ENCODE measurements around the gene SMIM41.

Gene SMIM41

DNA sequence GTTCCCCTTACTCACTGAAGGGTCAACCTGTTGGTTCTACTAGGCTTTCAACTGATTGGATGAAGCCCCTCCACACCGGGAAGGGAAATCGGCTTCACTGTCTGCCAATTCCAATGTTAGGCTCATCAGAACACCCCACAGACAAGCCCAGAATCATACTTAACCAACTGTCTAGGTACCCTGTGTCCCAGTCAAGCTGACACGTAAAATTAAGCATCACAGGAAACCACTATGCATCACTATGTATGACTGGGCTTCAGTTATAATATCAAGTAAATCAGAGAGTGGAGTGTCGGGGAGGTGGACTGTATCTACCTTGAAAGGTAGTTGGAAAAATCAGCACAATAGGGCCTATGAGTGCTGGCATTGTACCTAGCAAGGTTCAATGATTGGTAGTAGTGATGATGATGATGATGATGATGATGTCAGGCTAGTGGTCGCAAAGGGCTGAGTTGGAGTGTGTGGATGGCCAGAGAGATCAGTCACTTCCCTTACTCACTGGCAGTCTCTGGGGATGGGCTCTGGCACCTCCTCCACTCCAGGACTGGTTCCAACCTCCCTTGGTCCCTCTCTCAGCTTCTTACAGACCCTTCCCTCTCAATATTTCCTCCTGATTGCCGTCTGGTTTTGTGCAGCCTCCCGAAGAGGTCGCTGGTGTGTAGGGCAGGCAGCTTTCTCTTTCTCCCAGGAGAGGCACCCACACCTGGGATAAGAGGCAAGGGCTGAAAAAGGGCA, 13.0 kb upstream of the SMIM41 start:
- Histone ChIP-seq H3K9ac (ENCODE audit: low read depth, low read length) (no peak overlapping the region), H3K36me3 (ENCODE audit: insufficient read depth, low read length) (no peaks in the 10 kb centered on the region), H3K9me3 (ENCODE audit: control insufficient read depth, insufficient read depth, low read length) (no peaks in the 10 kb centered on the region), H3K4me1 (ENCODE audit: insufficient read depth, low read length) (no peaks in the 10 kb centered on the region; the same call in 1 of the 2 replicates)

DNA sequence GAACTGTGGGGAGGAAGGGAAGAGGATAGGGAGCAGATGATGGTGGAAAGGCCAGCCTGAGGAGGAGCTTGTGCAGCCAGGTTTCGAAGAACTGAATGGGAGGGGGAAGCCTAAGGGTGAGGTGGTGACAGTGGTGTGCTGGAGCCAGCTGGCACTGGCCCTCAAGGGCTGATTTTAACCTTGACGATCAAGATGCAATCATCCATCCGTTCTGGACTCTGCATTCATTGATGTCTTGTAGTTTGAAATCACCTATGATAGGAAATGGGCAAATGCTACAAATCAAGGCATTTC, 12.5 kb upstream of the SMIM41 start:
- no peak overlapping the region for H3K9ac ChIP-seq (ENCODE audit: low read depth, low read length)
- H3K36me3 ChIP-seq (ENCODE audit: insufficient read depth, low read length) = no peaks in the 10 kb centered on the region
- no peaks in the 10 kb centered on the region; the same call in 1 of the 2 replicates for H3K4me1 ChIP-seq (ENCODE audit: insufficient read depth, low read length)
- no peaks in the 10 kb centered on the region for H3K9me3 ChIP-seq (ENCODE audit: control insufficient read depth, insufficient read depth, low read length)

DNA sequence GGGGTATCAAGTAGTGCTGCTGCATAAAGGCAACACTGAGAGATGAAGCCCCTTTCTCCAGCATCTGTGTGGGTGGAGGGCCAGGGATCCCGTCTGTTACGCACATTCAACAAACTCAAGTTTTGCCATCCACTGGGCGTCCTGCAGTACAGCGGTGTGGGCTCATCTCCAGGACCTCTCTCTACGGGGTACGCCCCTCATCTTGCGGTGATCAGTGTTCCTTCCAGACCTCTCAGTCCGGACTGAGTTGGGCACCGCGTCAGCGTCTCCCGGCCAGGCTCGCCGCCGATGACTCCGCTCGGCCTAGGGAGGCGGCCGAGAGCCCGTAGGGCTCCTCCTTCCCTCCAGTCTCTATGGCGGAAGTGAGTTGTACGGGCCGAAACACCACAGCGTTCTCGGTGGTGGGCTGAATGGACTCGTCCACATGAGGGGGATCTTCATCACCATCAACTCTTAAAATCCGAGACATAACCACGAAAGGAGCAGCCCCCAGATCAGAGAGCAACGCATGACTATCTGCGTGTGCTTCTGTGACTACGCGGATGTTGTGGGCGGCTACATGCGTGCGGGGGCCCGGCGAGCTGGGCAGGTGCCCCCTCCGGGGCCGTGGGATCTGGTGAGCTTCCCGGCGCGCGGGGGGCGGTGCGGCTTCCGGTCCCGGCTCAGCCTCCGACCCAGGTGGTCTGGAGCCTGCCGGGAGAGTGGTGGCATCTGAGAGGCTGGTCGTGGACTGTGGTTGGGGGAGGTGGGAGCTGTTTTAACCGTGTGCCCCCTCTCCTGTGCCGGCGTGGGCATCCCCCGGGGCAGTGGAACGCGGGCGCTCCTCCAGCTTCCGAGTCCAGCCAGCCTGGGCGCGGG, 9.9 kb upstream of the SMIM41 start, which contains the start of gene ATG101:
Gene ATG101 (plus strand): TSS at position 652 of the 858 bp plus-strand sequence. CDS start 3,673 bp downstream, outside the sequence.
- Histone ChIP-seq H3K4me1 (ENCODE audit: insufficient read depth, low read length) (no peaks in the 10 kb centered on the region), H3K9ac (ENCODE audit: low read depth, low read length) (peak within 1 kb of the TSS; percentile 71), H3K36me3 (ENCODE audit: insufficient read depth, low read length) (peaks cover 4% of the 10 kb centered on the region; the same call in 1 of the 2 replicates), H3K9me3 (ENCODE audit: control insufficient read depth, insufficient read depth, low read length) (no peaks in the 10 kb centered on the region)

DNA sequence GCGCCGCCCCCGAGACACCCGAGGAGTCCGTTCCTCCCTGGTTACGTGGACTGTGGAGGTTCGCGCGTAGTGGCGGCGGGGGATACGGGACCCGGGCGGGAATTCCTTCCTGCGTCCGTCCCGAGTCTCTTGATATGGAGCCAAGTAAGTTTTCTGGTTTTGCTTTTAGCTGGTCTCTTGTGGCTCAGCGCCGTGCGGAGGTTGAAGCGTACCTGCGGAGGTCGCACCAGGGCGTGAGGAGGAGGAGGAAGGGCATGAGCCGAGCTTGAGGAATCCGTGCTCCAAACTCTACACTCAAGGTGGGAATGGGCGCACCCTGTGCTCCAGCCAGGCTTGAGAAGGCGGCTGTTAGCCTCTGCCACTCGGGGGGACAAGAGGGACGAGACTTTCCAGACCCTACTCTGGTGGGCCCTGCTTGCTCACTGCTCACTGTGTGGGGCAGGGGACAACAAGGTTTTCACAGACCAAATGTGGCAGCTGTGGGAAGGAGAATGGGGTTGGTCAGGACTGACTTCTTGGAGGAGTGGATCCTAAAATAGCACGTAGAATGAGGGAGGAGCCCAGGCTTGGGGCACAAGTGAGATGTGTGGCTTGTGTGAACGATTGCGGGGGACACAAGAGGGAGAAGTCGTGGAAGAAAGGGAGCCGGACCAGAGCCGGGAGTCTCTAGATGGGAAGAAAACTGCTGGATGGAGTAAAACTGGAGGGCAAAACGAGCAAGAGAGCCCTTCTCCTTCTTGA, 9.1 kb upstream of the SMIM41 start:
- Histone ChIP-seq H3K9me3 (ENCODE audit: control insufficient read depth, insufficient read depth, low read length) (no peaks in the 10 kb centered on the region), H3K9ac (ENCODE audit: low read depth, low read length) (peak overlapping the region; percentile 71), H3K36me3 (ENCODE audit: insufficient read depth, low read length) (peaks cover 4% of the 10 kb centered on the region; the same call in 1 of the 2 replicates), H3K4me1 (ENCODE audit: insufficient read depth, low read length) (no peaks in the 10 kb centered on the region)

DNA sequence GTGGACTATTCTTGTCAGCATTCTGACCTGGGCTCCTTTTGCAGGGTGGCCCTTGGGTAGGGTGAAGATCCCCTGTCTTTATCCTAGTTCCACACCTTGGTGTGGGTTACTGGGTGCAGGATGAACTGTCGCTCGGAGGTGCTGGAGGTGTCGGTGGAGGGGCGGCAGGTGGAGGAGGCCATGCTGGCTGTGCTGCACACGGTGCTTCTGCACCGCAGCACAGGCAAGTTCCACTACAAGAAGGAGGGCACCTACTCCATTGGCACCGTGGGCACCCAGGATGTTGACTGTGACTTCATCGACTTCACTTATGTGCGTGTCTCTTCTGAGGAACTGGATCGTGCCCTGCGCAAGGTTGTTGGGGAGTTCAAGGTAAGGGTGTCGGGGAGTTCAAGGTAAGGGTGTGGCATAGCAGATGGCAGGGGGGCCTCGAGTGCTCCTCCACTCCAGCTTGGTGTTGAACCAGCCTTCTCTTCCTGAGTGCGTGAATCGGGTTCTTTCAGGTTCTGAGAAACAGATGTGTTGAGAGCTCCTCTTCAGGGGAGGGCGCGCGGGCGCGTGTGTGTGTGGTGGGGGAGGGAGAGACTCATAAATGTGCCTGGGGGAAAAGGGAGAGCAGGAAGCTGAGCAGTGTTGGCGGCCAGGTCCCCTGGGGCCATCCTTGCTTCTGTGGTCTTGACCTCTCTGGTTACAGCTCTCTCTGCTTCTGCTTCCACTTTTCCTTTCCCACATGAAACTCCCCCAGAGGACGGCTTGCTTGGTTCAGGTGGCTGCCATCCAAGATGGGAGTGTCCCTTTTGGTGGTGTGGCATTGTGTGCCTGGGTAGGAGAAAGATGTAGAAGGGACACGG, 5.7 kb upstream of the SMIM41 start:
- Histone ChIP-seq H3K9ac (ENCODE audit: low read depth, low read length) (no peak overlapping the region), H3K36me3 (ENCODE audit: insufficient read depth, low read length) (peaks cover 4% of the 10 kb centered on the region), H3K4me1 (ENCODE audit: insufficient read depth, low read length) (no peaks in the 10 kb centered on the region), H3K9me3 (ENCODE audit: control insufficient read depth, insufficient read depth, low read length) (no peaks in the 10 kb centered on the region)

DNA sequence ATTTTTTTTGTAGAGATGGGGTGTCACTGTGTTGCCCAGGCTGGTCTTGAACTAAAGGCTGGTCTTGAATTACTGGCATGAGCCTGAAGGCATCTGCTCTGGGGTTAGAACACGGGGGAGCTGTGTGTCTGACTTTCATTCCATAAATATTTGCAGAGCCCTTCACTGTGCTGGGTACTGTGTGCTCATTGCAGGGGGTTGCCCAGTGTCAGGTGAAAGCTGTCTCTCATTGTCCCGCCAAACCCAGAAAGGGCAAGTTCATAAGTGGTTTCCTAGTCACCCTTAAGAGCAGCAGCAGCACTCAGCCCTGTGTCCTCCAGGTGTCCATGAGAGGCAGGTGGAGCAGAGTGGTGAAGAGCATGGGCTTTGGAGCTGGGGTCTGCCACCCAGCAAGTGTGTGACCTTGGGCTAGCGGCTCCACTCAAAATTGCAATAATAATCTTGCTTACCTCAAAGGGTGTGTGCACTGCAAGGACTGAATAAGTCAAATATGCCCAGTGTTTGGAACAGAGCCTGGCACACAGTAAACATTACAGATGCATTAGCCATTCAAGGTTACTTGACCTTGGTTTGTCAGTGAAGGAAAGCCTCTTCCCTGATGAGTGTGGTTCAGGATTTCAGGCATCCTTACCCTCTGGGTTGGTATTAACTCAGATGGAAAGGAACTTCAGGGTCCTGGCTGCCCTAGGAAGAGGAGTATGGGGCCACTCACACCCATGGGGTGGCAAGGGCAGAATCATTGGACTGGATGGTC, 4.4 kb upstream of the SMIM41 start:
- H3K9me3 ChIP-seq (ENCODE audit: control insufficient read depth, insufficient read depth, low read length) = no peaks in the 10 kb centered on the region
- no peak overlapping the region for H3K9ac ChIP-seq (ENCODE audit: low read depth, low read length)
- peaks cover 4% of the 10 kb centered on the region for H3K36me3 ChIP-seq (ENCODE audit: insufficient read depth, low read length)
- H3K4me1 ChIP-seq (ENCODE audit: insufficient read depth, low read length) = no peaks in the 10 kb centered on the region

DNA sequence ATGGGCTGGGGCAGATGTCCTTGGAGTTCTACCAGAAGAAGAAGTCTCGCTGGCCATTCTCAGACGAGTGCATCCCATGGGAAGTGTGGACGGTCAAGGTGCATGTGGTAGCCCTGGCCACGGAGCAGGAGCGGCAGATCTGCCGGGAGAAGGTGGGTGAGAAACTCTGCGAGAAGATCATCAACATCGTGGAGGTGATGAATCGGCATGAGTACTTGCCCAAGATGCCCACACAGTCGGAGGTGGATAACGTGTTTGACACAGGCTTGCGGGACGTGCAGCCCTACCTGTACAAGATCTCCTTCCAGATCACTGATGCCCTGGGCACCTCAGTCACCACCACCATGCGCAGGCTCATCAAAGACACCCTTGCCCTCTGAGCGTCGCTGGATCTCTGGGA, 2.7 kb upstream of the SMIM41 start:
- Histone ChIP-seq H3K4me1 (ENCODE audit: insufficient read depth, low read length) (peaks cover 7% of the 10 kb centered on the region), H3K9me3 (ENCODE audit: control insufficient read depth, insufficient read depth, low read length) (no peaks in the 10 kb centered on the region), H3K9ac (ENCODE audit: low read depth, low read length) (no peak overlapping the region), H3K36me3 (ENCODE audit: insufficient read depth, low read length) (peaks cover 4% of the 10 kb centered on the region)

DNA sequence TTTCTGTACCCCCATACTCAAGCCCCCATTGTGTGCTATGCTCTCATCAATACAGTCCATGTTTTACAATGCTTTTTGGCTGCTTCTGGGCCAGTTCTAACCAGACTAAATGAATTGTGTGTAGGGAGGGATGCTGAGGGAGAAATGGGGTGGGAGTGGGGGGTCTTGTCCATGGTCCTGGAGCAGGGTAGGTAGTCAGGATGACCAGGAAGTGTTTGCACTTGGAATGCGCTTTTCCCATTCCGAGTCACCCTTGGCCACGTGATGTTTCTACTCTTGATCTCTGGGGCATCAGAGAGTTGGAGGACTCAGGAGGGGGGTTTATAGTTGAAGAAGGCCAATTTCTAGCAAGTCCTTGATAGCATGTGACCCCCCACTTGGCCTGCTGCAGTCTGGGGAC, 1.2 kb upstream of the SMIM41 start:
- Histone ChIP-seq H3K9ac (ENCODE audit: low read depth, low read length) (no peak overlapping the region), H3K4me1 (ENCODE audit: insufficient read depth, low read length) (peaks cover 14% of the 10 kb centered on the region), H3K9me3 (ENCODE audit: control insufficient read depth, insufficient read depth, low read length) (no peaks in the 10 kb centered on the region), H3K36me3 (ENCODE audit: insufficient read depth, low read length) (peaks cover under 1% of the 10 kb centered on the region)

DNA sequence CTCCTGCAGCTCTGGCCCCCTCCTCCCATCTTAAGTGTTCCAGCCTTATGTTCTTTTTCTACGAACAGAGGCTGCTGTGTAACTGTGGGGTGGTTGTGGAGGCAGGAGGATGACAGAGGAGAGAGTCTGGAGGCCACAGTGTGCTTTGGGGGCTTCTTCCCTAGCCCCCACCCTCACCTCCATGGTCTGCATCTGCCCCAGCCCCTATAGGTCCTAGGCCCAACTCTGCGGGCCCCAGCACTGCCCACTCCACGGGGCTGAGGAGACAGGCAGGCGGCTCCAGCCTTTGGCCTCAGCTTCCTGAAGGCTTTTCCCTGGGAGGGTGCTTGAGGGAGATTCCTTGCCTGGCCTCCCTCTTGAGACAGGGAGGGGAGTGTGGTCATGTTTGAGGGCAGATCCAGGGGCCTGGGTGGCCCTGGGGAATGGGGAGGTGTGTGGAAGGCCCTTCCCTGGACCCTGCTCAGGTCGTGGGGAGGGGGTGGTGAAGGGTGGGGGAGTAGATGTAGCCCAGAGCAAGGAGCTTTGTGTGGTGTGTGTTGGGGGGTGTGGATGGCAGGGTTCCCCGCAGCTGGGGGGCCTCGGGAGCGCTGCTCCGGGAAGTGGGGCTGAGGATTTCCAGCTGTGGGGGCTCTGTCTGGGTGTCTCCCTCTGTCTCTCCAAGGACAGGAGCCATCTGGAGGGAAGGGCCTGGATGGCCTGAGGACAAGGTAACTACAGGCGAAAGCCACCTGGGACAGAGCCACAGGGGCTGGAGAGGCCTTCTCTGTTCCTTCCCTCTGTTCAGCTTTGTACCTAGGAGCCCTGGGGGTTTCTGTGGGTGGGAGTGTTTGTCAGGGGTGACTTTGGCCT, 1.1 kb downstream of the SMIM41 start:
- Histone ChIP-seq H3K9me3 (ENCODE audit: control insufficient read depth, insufficient read depth, low read length) (no peaks in the 10 kb centered on the region), H3K4me1 (ENCODE audit: insufficient read depth, low read length) (peaks cover 14% of the 10 kb centered on the region), H3K36me3 (ENCODE audit: insufficient read depth, low read length) (no peaks in the 10 kb centered on the region; the same call in 1 of the 2 replicates), H3K9ac (ENCODE audit: low read depth, low read length) (no peak overlapping the region)

DNA sequence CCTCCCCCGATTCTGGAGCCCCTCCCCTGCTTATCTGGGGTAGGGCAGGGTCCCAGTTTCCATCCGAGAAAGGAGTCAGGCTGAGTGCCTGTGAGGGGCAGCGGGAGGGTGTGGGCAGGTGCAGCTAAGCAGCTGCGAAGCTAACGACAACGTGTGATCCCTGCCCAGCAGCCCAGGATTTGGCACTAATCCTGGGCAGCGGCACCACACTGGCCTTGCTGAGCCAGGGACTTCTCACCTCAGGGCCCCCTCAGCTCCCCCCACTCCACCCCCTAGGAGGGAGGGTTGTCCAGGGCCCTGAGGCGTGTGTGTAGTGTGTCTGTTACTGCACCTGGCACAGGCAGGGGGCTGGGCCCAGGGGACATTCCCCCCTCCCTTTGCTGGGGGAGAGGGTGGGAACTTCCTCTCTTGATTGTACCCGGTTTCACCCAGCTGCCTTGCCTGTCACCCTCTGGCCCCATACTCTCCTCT, 1.8 kb downstream of the SMIM41 start:
- H3K9me3 ChIP-seq (ENCODE audit: control insufficient read depth, insufficient read depth, low read length) = no peaks in the 10 kb centered on the region
- no peaks in the 10 kb centered on the region; the same call in 1 of the 2 replicates for H3K36me3 ChIP-seq (ENCODE audit: insufficient read depth, low read length)
- no peak overlapping the region for H3K9ac ChIP-seq (ENCODE audit: low read depth, low read length)
- H3K4me1 ChIP-seq (ENCODE audit: insufficient read depth, low read length) = peaks cover 14% of the 10 kb centered on the region

DNA sequence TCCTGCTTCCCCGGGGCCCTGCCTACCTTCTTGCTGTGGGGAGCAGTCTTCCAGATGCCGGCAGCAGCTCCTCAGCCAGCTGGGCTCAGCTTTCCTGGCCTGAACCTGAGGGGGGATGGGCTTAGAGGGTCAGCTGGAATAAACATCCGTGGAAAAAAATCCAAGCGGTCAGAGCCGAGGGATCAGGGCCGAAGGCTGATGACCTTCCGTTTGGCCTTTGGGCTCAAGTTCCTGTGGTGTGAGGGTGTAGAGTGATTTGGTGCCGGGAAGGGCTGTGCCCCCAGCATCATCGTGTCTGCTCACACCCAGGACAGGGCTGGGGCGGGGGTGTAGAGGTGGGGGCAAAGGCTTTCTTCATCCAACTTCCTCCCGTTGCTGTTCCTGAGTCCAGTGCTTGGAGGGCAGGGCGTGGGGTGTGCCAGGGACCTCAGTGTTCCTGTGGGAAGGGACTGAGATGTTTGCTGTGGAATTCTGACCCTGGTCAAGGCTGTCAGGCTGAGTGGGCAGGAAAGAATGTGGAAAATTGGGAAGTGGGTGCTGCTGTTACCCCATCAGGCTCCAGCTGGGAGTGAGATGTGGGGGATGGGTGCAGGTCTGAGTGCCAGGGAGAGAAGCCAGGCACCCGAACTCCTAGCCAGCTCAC, 2.6 kb downstream of the SMIM41 start:
- Histone ChIP-seq H3K36me3 (ENCODE audit: insufficient read depth, low read length) (no peaks in the 10 kb centered on the region; the same call in 1 of the 2 replicates), H3K9me3 (ENCODE audit: control insufficient read depth, insufficient read depth, low read length) (no peaks in the 10 kb centered on the region), H3K4me1 (ENCODE audit: insufficient read depth, low read length) (peaks cover 14% of the 10 kb centered on the region), H3K9ac (ENCODE audit: low read depth, low read length) (no peak overlapping the region)

DNA sequence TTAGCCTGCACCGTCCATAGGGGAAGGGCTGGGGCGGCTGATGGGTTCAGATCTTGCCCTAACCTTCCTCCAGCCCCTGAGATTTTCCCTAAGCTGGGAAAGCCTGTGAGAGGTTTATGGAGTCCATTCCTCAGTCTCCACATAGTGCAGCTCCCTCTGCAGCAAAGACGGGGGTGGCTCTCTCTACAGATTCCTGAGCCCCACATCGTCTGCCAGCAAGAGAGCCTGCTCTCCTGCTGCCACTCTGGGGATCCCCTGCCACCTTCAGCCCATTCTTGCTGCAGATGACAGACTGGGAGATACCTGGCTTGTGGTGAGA, 3.1 kb downstream of the SMIM41 start:
- Histone ChIP-seq H3K9me3 (ENCODE audit: control insufficient read depth, insufficient read depth, low read length) (no peaks in the 10 kb centered on the region), H3K4me1 (ENCODE audit: insufficient read depth, low read length) (peaks cover 14% of the 10 kb centered on the region), H3K36me3 (ENCODE audit: insufficient read depth, low read length) (no peaks in the 10 kb centered on the region; the same call in 1 of the 2 replicates), H3K9ac (ENCODE audit: low read depth, low read length) (no peak overlapping the region)

All from ES-I3 (cell line).